ENCODE results near the gene TRMT112. TPM values are rescaled to one million over a fixed set of nuclear protein-coding genes. Genes with fewer than 3 reads are reported as not detected.

Gene TRMT112
- total and polyA plus RNA-seq, 12 donors = 286 to 991 (median 397) TPM

GRCh38 chr11:64340671-64341335 lies 23.4 kb upstream of the TRMT112 start:
- Histone ChIP-seq H3K4me3 (no peak overlapping the region), H3K36me3 (replicated peaks in 1 of 2) (no peaks in the 10 kb centered on the region), H3K27me3 (no peaks in the 10 kb centered on the region), H3K27ac (peak overlapping the region in 1 of 5 donors; percentile 22), H3K4me1 (replicated peaks in 1 of 2) (peaks cover 6% of the 10 kb centered on the region in 2 donors), H3K9me3 (replicated peaks in 1 of 3) (no peaks in the 10 kb centered on the region)
- WGBS, 4 donors = 38 to 48% (median 41%) methylated on average over 26 to 33 of the region's 33 CpGs
- intact Hi-C loops (cut with DNase I) = no loop called here
- DNase-seq = peak in 1 of 7 donors; percentile 59
- TF ChIP-seq POLR2A (IDR thresholded peaks at IDR 0.05) = no peak
- no peak for TF ChIP-seq CTCF (IDR thresholded peaks at IDR 0.05)

- DNase-seq = peak in 3 of 7 donors; percentile 46 to 59 (median 51)
- H3K27me3 ChIP-seq = no peaks in the 10 kb centered on the region
- no peaks in the 10 kb centered on the region for H3K36me3 ChIP-seq (replicated peaks in 1 of 2)
- 68 to 90% (median 78%) methylated on average over 8 to 16 of the region's 16 CpGs for WGBS, 4 donors
- intact Hi-C loops (cut with DNase I) = no loop called here
- no peak within 1 kb of the TSS for H3K4me3 ChIP-seq
- TF ChIP-seq CTCF (IDR thresholded peaks at IDR 0.05) = no peak
- TF ChIP-seq POLR2A (IDR thresholded peaks at IDR 0.05) = no peak
- no peaks in the 10 kb centered on the region for H3K9me3 ChIP-seq (replicated peaks in 1 of 3)
- H3K4me1 ChIP-seq (replicated peaks in 1 of 2) = peaks cover 6% of the 10 kb centered on the region in 2 donors
- H3K27ac ChIP-seq = peak within 1 kb of the TSS in 1 of 5 donors; percentile 52
Observed at GRCh38 chr11:64339754-64340408, 22.5 kb upstream of the TRMT112 start, which contains the start of gene CCDC88B. Gene CCDC88B (plus strand): TSS chr11:64340204. CDS start chr11:64340267, 63 bp downstream.

GRCh38 chr11:64339286-64339685 lies 21.9 kb upstream of the TRMT112 start:
- TF ChIP-seq CTCF (IDR thresholded peaks at IDR 0.05) = no peak
- no peak for TF ChIP-seq POLR2A (IDR thresholded peaks at IDR 0.05)
- no peak overlapping the region for H3K4me3 ChIP-seq
- peaks cover 6% of the 10 kb centered on the region in 2 donors for H3K4me1 ChIP-seq (replicated peaks in 1 of 2)
- no peak for DNase-seq
- H3K36me3 ChIP-seq (replicated peaks in 1 of 2) = no peaks in the 10 kb centered on the region
- intact Hi-C loops (cut with DNase I) = no loop called here
- H3K27me3 ChIP-seq = no peaks in the 10 kb centered on the region
- WGBS, 4 donors = 61 to 73% (median 67%) methylated on average over 4 of the region's 4 CpGs
- no peak overlapping the region for H3K27ac ChIP-seq
- H3K9me3 ChIP-seq (replicated peaks in 1 of 3) = no peaks in the 10 kb centered on the region

- WGBS, 4 donors = 78 to 79% (median 78%) methylated on average over 7 to 8 of the region's 8 CpGs
- Histone ChIP-seq H3K27ac (peak overlapping the region in 2 of 5 donors; percentile 46 to 47), H3K27me3 (no peaks in the 10 kb centered on the region), H3K9me3 (replicated peaks in 1 of 3) (no peaks in the 10 kb centered on the region), H3K4me3 (no peak overlapping the region), H3K36me3 (replicated peaks in 1 of 2) (no peaks in the 10 kb centered on the region), H3K4me1 (replicated peaks in 1 of 2) (peaks cover 6% of the 10 kb centered on the region in 2 donors)
- no peak for DNase-seq
- intact Hi-C loops (cut with DNase I) = no loop called here
- TF ChIP-seq CTCF (IDR thresholded peaks at IDR 0.05) = no peak
Observed at GRCh38 chr11:64338716-64339115, 21.4 kb upstream of the TRMT112 start.
